SK-N-MC (cell line): ENCODE data around the gene GDF10.

Experiments used
- EZH2 ChIP-seq: fragments of 200-600 bp; sonication (generic); IDR thresholded peaks from one replicate; pipeline ENCODE4 v1.6.1; 2017; ENCODE audit warnings: antibody characterized with exemption
- POLR2AphosphoS5 ChIP-seq: IDR thresholded peaks from 2 replicates; pipeline ENCODE4 v1.6.1; 2012; ENCODE audit warnings: mild to moderate bottlenecking, low read depth, low read length, borderline replicate concordance

DNA sequence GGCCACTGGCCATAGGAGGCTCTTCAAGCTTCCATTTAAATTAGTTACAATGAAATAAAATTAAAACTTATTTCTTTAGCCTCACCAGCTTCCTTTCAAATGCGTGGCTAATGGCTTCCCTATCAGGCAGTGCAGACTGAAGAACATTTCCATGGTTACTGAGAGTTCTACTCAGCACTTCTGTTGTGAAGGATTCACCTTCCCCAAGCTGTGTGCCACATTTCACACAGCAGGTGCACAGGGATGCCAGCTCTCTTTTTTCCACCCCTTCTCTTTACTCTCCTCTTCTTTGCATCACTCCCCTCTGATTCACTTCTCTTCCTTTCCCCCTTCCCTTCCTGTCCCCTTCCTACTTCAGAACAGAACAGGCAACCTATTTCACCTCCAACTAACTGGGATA lies 23.1 kb downstream of the GDF10 start:
- no peak for TF ChIP-seq EZH2
- TF ChIP-seq POLR2AphosphoS5 = no peak
